HL-60 (cell line): Measurements from ENCODE around the gene UBTD2.

Experiments used
- DNase-seq, 2 experiments: peaks; one replicate each; pipeline ENCODE4 v3.0.0-alpha.2; 2010 to 2020; ENCODE audit warnings: low read depth in 1 of 2, low spot score in 1 of 2
- H3K27ac ChIP-seq: fragments of 250-450 bp; sonication (Bioruptor Pico); replicated peaks from 2 replicates; pipeline ENCODE4 v1.5.1; 2020; ENCODE audit warnings: mild to moderate bottlenecking, moderate library complexity
- H3K27me3 ChIP-seq: fragments of 250-450 bp; sonication (Bioruptor Pico); 2 replicates; pipeline ENCODE4 v1.5.1; 2021; ENCODE audit warnings: mild to moderate bottlenecking, moderate library complexity; ENCODE audit not compliant: insufficient read depth, poor library complexity, severe bottlenecking
- H3K4me3 ChIP-seq: replicated peaks from 2 replicates; pipeline ENCODE4 v1.5.1; 2011; ENCODE audit warnings: mild to moderate bottlenecking, control low read depth, low read length; ENCODE audit not compliant: insufficient read depth
- GABPA ChIP-seq: IDR thresholded peaks from 2 replicates; pipeline ENCODE4 v1.6.1; 2012; ENCODE audit warnings: low read depth
- POLR2AphosphoS5 ChIP-seq: IDR thresholded peaks from 2 replicates; pipeline ENCODE4 v1.6.1; 2012; ENCODE audit warnings: low read depth
- SPI1 ChIP-seq: IDR thresholded peaks from 2 replicates; pipeline ENCODE4 v1.6.1; 2012; ENCODE audit warnings: low read depth, mild to moderate bottlenecking, borderline replicate concordance
- TF ChIP-seq, protein P1 (sequence below): IDR thresholded peaks from 2 replicates; pipeline ENCODE4 v1.6.1; 2012; ENCODE audit warnings: low read depth; ENCODE audit not compliant: insufficient replicate concordance
- TF ChIP-seq, protein P2 (sequence below): IDR thresholded peaks from one replicate; pipeline ENCODE4 v1.5.1; 2011; ENCODE audit warnings: low read length, control low read depth, inconsistent platforms; ENCODE audit not compliant: insufficient read depth

The UBTD2 gene

DNA sequence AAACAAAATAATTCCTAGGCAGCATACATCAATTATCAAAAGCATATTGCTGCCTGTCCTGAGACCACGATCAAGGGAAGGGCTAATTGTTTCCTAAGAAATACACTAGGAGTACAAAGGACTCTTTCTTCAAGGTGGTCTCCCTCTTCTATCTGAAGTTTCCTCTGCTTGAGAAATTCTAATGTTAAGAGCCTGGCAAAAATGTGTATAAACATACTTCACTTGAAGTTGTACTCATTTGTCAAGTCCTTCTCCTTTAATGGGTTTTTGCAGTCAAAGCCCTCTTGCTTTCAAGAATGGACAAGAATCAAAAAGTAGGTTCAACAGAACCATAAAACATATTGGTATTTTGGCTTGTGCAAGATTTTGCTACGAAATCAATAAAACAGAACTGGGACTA lies 31.1 kb downstream of the UBTD2 start:
- no peak overlapping the region for H3K27ac ChIP-seq
- H3K27me3 ChIP-seq: no peaks in the 10 kb centered on the region
- no peak for TF ChIP-seq GABPA
- TF ChIP-seq POLR2AphosphoS5: no peak
- TF ChIP-seq, protein P1, sequence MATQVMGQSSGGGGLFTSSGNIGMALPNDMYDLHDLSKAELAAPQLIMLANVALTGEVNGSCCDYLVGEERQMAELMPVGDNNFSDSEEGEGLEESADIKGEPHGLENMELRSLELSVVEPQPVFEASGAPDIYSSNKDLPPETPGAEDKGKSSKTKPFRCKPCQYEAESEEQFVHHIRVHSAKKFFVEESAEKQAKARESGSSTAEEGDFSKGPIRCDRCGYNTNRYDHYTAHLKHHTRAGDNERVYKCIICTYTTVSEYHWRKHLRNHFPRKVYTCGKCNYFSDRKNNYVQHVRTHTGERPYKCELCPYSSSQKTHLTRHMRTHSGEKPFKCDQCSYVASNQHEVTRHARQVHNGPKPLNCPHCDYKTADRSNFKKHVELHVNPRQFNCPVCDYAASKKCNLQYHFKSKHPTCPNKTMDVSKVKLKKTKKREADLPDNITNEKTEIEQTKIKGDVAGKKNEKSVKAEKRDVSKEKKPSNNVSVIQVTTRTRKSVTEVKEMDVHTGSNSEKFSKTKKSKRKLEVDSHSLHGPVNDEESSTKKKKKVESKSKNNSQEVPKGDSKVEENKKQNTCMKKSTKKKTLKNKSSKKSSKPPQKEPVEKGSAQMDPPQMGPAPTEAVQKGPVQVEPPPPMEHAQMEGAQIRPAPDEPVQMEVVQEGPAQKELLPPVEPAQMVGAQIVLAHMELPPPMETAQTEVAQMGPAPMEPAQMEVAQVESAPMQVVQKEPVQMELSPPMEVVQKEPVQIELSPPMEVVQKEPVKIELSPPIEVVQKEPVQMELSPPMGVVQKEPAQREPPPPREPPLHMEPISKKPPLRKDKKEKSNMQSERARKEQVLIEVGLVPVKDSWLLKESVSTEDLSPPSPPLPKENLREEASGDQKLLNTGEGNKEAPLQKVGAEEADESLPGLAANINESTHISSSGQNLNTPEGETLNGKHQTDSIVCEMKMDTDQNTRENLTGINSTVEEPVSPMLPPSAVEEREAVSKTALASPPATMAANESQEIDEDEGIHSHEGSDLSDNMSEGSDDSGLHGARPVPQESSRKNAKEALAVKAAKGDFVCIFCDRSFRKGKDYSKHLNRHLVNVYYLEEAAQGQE: no peak
- no peak for TF ChIP-seq SPI1
- TF ChIP-seq, protein P2, sequence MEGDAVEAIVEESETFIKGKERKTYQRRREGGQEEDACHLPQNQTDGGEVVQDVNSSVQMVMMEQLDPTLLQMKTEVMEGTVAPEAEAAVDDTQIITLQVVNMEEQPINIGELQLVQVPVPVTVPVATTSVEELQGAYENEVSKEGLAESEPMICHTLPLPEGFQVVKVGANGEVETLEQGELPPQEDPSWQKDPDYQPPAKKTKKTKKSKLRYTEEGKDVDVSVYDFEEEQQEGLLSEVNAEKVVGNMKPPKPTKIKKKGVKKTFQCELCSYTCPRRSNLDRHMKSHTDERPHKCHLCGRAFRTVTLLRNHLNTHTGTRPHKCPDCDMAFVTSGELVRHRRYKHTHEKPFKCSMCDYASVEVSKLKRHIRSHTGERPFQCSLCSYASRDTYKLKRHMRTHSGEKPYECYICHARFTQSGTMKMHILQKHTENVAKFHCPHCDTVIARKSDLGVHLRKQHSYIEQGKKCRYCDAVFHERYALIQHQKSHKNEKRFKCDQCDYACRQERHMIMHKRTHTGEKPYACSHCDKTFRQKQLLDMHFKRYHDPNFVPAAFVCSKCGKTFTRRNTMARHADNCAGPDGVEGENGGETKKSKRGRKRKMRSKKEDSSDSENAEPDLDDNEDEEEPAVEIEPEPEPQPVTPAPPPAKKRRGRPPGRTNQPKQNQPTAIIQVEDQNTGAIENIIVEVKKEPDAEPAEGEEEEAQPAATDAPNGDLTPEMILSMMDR: no peak
- H3K4me3 ChIP-seq: no peak overlapping the region
- no peak for DNase-seq

GRCh38 chr5:172251419-172251818 lies 32.1 kb downstream of the UBTD2 start:
- no peak overlapping the region for H3K4me3 ChIP-seq
- no peak for DNase-seq
- no peak overlapping the region for H3K27ac ChIP-seq
- no peaks in the 10 kb centered on the region for H3K27me3 ChIP-seq
- TF ChIP-seq, protein P2: no peak
- TF ChIP-seq POLR2AphosphoS5 (no peak), SPI1 (no peak), GABPA (no peak)
- TF ChIP-seq, protein P1: no peak

DNA sequence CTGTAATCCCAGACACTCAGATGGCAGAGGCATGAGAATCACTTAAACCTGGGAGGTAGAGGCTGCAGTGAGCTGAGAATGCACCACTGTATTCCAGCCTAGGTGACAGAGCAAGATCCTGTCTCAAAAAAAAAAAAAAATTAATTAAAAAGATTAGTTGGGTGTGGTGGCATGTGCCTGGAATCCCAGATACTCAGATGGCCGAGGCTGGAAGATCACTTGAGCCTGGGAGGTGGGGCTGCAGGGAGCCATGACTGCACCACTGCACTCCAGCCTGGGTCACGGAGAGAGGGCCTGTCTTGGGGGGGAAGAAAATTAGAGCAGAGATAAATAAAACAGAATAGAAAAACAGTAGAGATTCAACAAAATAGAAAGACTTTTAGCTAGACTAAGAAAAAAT lies 34.9 kb downstream of the UBTD2 start:
- TF ChIP-seq, protein P2: no peak
- no peak for TF ChIP-seq GABPA
- TF ChIP-seq, protein P1: no peak
- no peak for TF ChIP-seq SPI1
- no peak for TF ChIP-seq POLR2AphosphoS5
- H3K4me3 ChIP-seq: no peak overlapping the region
- no peaks in the 10 kb centered on the region for H3K27me3 ChIP-seq
- no peak overlapping the region for H3K27ac ChIP-seq
- no peak for DNase-seq
